CD4-positive, alpha-beta memory T cell (primary cell): ENCODE measurements around the gene TH. TPM values are rescaled to one million over a fixed set of nuclear protein-coding genes. Genes with fewer than 3 reads are reported as not detected.
"Not testable (repeated sequence)": the region's sequence is repeated elsewhere in the genome, so short reads cannot be mapped to it uniquely, and the experiment has no call there.

Experiments used
- CTCF ChIA-PET: fragments of 350-600 bp; sonication (Branson Sonifier 250); formaldehyde crosslinking; loops from one replicate; lab custom pipeline; 2021; ENCODE audit warnings: inconsistent platforms; ENCODE audit not compliant: partially characterized antibody; lab: Charles Lee
- POLR2A ChIA-PET: fragments of 350-600 bp; sonication (Branson Sonifier 250); formaldehyde crosslinking; loops from one replicate; lab custom pipeline; 2021; ENCODE audit not compliant: partially characterized antibody; lab: Charles Lee
- DNase-seq, 5 donors: peaks; one replicate each; pipeline versions ENCODE4 v3.0.0 to v3.0.0-alpha.2; 2020 to 2022; ENCODE audit warnings: mixed read lengths in 1 of 5
- H3K27ac ChIP-seq: one replicate; pipeline ENCODE4 v1.7.0; 2013; ENCODE audit warnings: low read depth, low read length
- H3K27me3 ChIP-seq: 2 replicates; pipeline ENCODE4 v1.7.0; 2013; ENCODE audit warnings: mild to moderate bottlenecking, low read length, moderate library complexity; ENCODE audit not compliant: insufficient read depth
- H3K36me3 ChIP-seq: 2 replicates; pipeline ENCODE4 v1.7.0; 2013; ENCODE audit warnings: mild to moderate bottlenecking, low read length, moderate library complexity; ENCODE audit not compliant: insufficient read depth
- H3K4me1 ChIP-seq: 2 replicates; pipeline ENCODE4 v1.7.0; 2013; ENCODE audit warnings: mild to moderate bottlenecking, low read length, moderate library complexity; ENCODE audit not compliant: insufficient read depth
- H3K4me3 ChIP-seq, 2 donors: one replicate each; pipeline ENCODE4 v1.7.0; 2013; ENCODE audit warnings: low read length in 2 of 2, mild to moderate bottlenecking in 1 of 2
- H3K9me3 ChIP-seq, 2 donors: one replicate each; pipeline ENCODE4 v1.7.0; 2013; ENCODE audit warnings: low read length in 2 of 2, control low read depth in 1 of 2; ENCODE audit not compliant: control insufficient read depth in 1 of 2
- H3K27ac Mint-ChIP-seq, 7 donors: one replicate each; pipeline ENCODE4 v1.8.0; 2020 to 2021; ENCODE audit warnings: mixed read lengths in 7 of 7, mild to moderate bottlenecking in 6 of 7, inconsistent platforms in 3 of 7, moderate library complexity in 3 of 7
- H3K27me3 Mint-ChIP-seq, 2 donors: one replicate each; pipeline ENCODE4 v1.8.0; 2020 to 2021; ENCODE audit warnings: mixed read lengths in 2 of 2
- H3K36me3 Mint-ChIP-seq, 2 donors: one replicate each; pipeline ENCODE4 v1.8.0; 2020 to 2021; ENCODE audit warnings: mixed read lengths in 2 of 2, inconsistent platforms in 1 of 2, mild to moderate bottlenecking in 1 of 2
- H3K4me1 Mint-ChIP-seq, 4 donors: one replicate each; pipeline ENCODE4 v1.8.0; 2020 to 2021; ENCODE audit warnings: mixed read lengths in 4 of 4, mild to moderate bottlenecking in 1 of 4
- H3K4me3 Mint-ChIP-seq, 8 donors: one replicate each; pipeline ENCODE4 v1.8.0; 2020 to 2021; ENCODE audit warnings: mixed read lengths in 8 of 8, mild to moderate bottlenecking in 7 of 8, moderate library complexity in 6 of 8, inconsistent platforms in 3 of 8
- H3K9me3 Mint-ChIP-seq, 8 donors: one replicate each; pipeline ENCODE4 v1.8.0; 2020 to 2021; ENCODE audit warnings: mixed read lengths in 8 of 8, mild to moderate bottlenecking in 5 of 8, inconsistent platforms in 3 of 8, moderate library complexity in 1 of 8
- intact Hi-C: fragments of 100-400 bp; cut with micrococcal nuclease; formaldehyde crosslinking; loops from one replicate; pipeline ENCODE4 v1.15.1; 2023
- polyA plus RNA-seq, 2 donors: library from polyadenylated mRNA; unstranded; fragments of 300-500 nt; fragmentation: Illumina TruSeq; gene quantifications; one replicate each; pipeline ENCODE4 v1.2.3, GENCODE V29; 2021
- total RNA-seq, 2 experiments: library from RNA; stranded (reverse); gene quantifications; one replicate each; pipeline ENCODE4 v1.2.3, GENCODE V29; 2021

Gene TH
- total and polyA plus RNA-seq, 4 experiments from 2014 or later = not detected

GRCh38 chr11:2193888-2194595, 22.4 kb upstream of the TH start:
- peaks cover 1 to 14% of the 10 kb centered on the region in 2 donors for H3K27me3 Mint-ChIP-seq
- intact Hi-C loops, H3K27ac Mint-ChIP-seq, POLR2A ChIA-PET, H3K27ac ChIP-seq, H3K9me3 Mint-ChIP-seq, H3K36me3 ChIP-seq, H3K4me3 ChIP-seq, H3K36me3 Mint-ChIP-seq, H3K27me3 ChIP-seq, DNase-seq, H3K9me3 ChIP-seq, H3K4me3 Mint-ChIP-seq, H3K4me1 ChIP-seq: not testable (repeated sequence)
- H3K4me1 Mint-ChIP-seq = peaks cover 0 to 13% (median 9%) of the 10 kb centered on the region in 4 donors
- CTCF ChIA-PET = interaction anchor here (0.7 to 4.4 kb wide), 12 partner anchors 9 to 760 kb away, joined by 3 to 41 read pairs (median 4); partner anchors contain the start of gene TSSC4

GRCh38 chr11:2193099-2193887, 21.7 kb upstream of the TH start:
- no peaks in the 10 kb centered on the region for H3K36me3 Mint-ChIP-seq
- Histone ChIP-seq H3K4me3 (no peak overlapping the region), H3K36me3 (no peaks in the 10 kb centered on the region), H3K9me3 (no peaks in the 10 kb centered on the region), H3K27me3 (no peaks in the 10 kb centered on the region), H3K4me1 (no peaks in the 10 kb centered on the region), H3K27ac (no peak overlapping the region)
- H3K27me3 Mint-ChIP-seq = peaks cover 1 to 17% of the 10 kb centered on the region in 2 donors
- intact Hi-C loops = no loop called here
- H3K4me1 Mint-ChIP-seq = peaks cover 0 to 13% (median 9%) of the 10 kb centered on the region in 4 donors
- no peak overlapping the region for H3K4me3 Mint-ChIP-seq
- ChIA-PET POLR2A (no interaction called here), CTCF (interaction anchor here (0.8 to 4.4 kb wide), 7 partner anchors 9 to 337 kb away, joined by 3 to 41 read pairs (median 7); no protein-coding TSS in a partner anchor)
- DNase-seq = no peak
- no peak overlapping the region for H3K27ac Mint-ChIP-seq
- H3K9me3 Mint-ChIP-seq = no peaks in the 10 kb centered on the region

- DNase-seq = no peak
- no peaks in the 10 kb centered on the region for H3K9me3 ChIP-seq
- H3K36me3 ChIP-seq = no peaks in the 10 kb centered on the region
- H3K36me3 Mint-ChIP-seq = no peaks in the 10 kb centered on the region
- ChIA-PET CTCF (interaction anchor here (1.3 to 4.4 kb wide), 2 partner anchors 228 to 338 kb away, joined by 3 to 41 read pairs; no protein-coding TSS in a partner anchor), POLR2A (no interaction called here)
- H3K27ac ChIP-seq = no peak overlapping the region
- intact Hi-C loops = no loop called here
- no peaks in the 10 kb centered on the region for H3K4me1 ChIP-seq
- H3K27me3 Mint-ChIP-seq = peaks cover 1 to 17% of the 10 kb centered on the region in 2 donors
- no peaks in the 10 kb centered on the region for H3K9me3 Mint-ChIP-seq
- no peaks in the 10 kb centered on the region for H3K27me3 ChIP-seq
- H3K4me1 Mint-ChIP-seq = peaks cover 0 to 13% (median 9%) of the 10 kb centered on the region in 4 donors
- H3K4me3 Mint-ChIP-seq = no peak overlapping the region
- no peak overlapping the region for H3K27ac Mint-ChIP-seq
- no peak overlapping the region for H3K4me3 ChIP-seq
Observed at GRCh38 chr11:2192435-2192834, 20.8 kb upstream of the TH start.

GRCh38 chr11:2191883-2192282, 20.3 kb upstream of the TH start:
- ChIA-PET CTCF (interaction anchor here (4.4 kb wide), 1 partner anchor 229 kb away, joined by 41 read pairs; no protein-coding TSS in a partner anchor), POLR2A (no interaction called here)
- Mint-ChIP-seq H3K36me3 (no peaks in the 10 kb centered on the region), H3K27ac (no peak overlapping the region), H3K27me3 (peaks cover under 1 to 17% of the 10 kb centered on the region in 2 donors), H3K9me3 (no peaks in the 10 kb centered on the region), H3K4me3 (no peak overlapping the region), H3K4me1 (peaks cover 0 to 11% (median 7%) of the 10 kb centered on the region in 4 donors)
- Histone ChIP-seq H3K36me3 (no peaks in the 10 kb centered on the region), H3K27ac (no peak overlapping the region), H3K4me3 (no peak overlapping the region), H3K4me1 (no peaks in the 10 kb centered on the region), H3K27me3 (no peaks in the 10 kb centered on the region), H3K9me3 (no peaks in the 10 kb centered on the region)
- intact Hi-C loops = no loop called here
- DNase-seq = no peak

GRCh38 chr11:2190657-2191471, 19.2 kb upstream of the TH start:
- intact Hi-C loops = no loop called here
- no peaks in the 10 kb centered on the region for H3K36me3 Mint-ChIP-seq
- ChIA-PET CTCF (no interaction called here), POLR2A (no interaction called here)
- peaks cover 0 to 13% of the 10 kb centered on the region in 2 donors for H3K27me3 Mint-ChIP-seq
- no peak overlapping the region for H3K4me3 Mint-ChIP-seq
- H3K27ac Mint-ChIP-seq = peak overlapping the region in 1 of 7 donors; percentile 47
- DNase-seq = no peak
- H3K9me3 Mint-ChIP-seq = no peaks in the 10 kb centered on the region
- Histone ChIP-seq H3K27ac (no peak overlapping the region), H3K36me3 (no peaks in the 10 kb centered on the region), H3K9me3 (no peaks in the 10 kb centered on the region), H3K4me3 (no peak overlapping the region), H3K27me3 (peaks cover 6% of the 10 kb centered on the region), H3K4me1 (no peaks in the 10 kb centered on the region)
- peaks cover 0 to 6% (median 1%) of the 10 kb centered on the region in 4 donors for H3K4me1 Mint-ChIP-seq

GRCh38 chr11:2189938-2190656, 18.5 kb upstream of the TH start:
- H3K27ac Mint-ChIP-seq = no peak overlapping the region
- peaks cover 0 to 6% (median 1%) of the 10 kb centered on the region in 4 donors for H3K4me1 Mint-ChIP-seq
- intact Hi-C loops = no loop called here
- no peak overlapping the region for H3K4me3 Mint-ChIP-seq
- H3K9me3 Mint-ChIP-seq = no peaks in the 10 kb centered on the region
- no peaks in the 10 kb centered on the region for H3K36me3 Mint-ChIP-seq
- DNase-seq = no peak
- Histone ChIP-seq H3K36me3 (no peaks in the 10 kb centered on the region), H3K4me1 (no peaks in the 10 kb centered on the region), H3K9me3 (no peaks in the 10 kb centered on the region), H3K27me3 (peaks cover 6% of the 10 kb centered on the region), H3K4me3 (no peak overlapping the region), H3K27ac (no peak overlapping the region)
- ChIA-PET CTCF (no interaction called here), POLR2A (no interaction called here)
- peaks cover 2 to 15% of the 10 kb centered on the region in 2 donors for H3K27me3 Mint-ChIP-seq
